ENCODE measurements around the gene NOP58. TPM values are rescaled to one million over a fixed set of nuclear protein-coding genes. Genes with fewer than 3 reads are reported as not detected.

Gene NOP58
- total and polyA plus RNA-seq, 2 of the 8 experiments (the other 6 are each of a cell fraction or from before 2014, with no cell fraction given) = 41.5 to 133 TPM

GRCh38 chr2:202290970-202291369 lies 25.4 kb downstream of the NOP58 start (continued):
- TF ChIP-seq ATF2 (IDR thresholded peaks at IDR 0.05; ENCODE audit: low read length) = no peak

Measured in H1 (cell line).